Spleen (tissue), 11 donors: ENCODE results near the gene MDFIC2. TPM values are rescaled to one million over a fixed set of nuclear protein-coding genes. Genes with fewer than 3 reads are reported as not detected.

Experiments used
- DNase-seq: peaks from one replicate; pipeline ENCODE4 v3.0.0-alpha.2; 2020
- H3K27ac ChIP-seq, 8 donors: fragments of 200-600 bp; sonication (generic) in 7 of 8; 1 replicate in 4 of 8; 2 replicates in 4 of 8; pipeline versions ENCODE4 v1.5.0 to v1.8.0; 2016 to 2021; ENCODE audit warnings: inconsistent platforms in 4 of 8, mild to moderate bottlenecking in 4 of 8, moderate library complexity in 1 of 8
- H3K27me3 ChIP-seq, 7 donors: fragments of 200-600 bp; sonication (generic) in 6 of 7; replicated peaks in 1 of 7; 1 replicate in 4 of 7; 2 replicates in 3 of 7; pipeline versions ENCODE4 v1.5.0 to v1.8.0; 2016 to 2021; ENCODE audit warnings: inconsistent platforms in 3 of 7, mild to moderate bottlenecking in 1 of 7
- H3K36me3 ChIP-seq, 6 donors: fragments of 200-600 bp; sonication (generic) in 5 of 6; 1 replicate in 4 of 6; 2 replicates in 2 of 6; pipeline versions ENCODE4 v1.5.0 to v1.8.0; 2016 to 2021; ENCODE audit warnings: inconsistent platforms in 2 of 6
- H3K4me1 ChIP-seq, 6 donors: fragments of 200-600 bp; sonication (generic) in 5 of 6; 1 replicate in 3 of 6; 2 replicates in 3 of 6; pipeline versions ENCODE4 v1.5.0 to v1.8.0; 2016 to 2021; ENCODE audit warnings: inconsistent platforms in 3 of 6
- H3K4me3 ChIP-seq, 8 donors: fragments of 200-600 bp; sonication (generic) in 7 of 8; 1 replicate in 4 of 8; 2 replicates in 4 of 8; pipeline versions ENCODE4 v1.5.0 to v1.8.0; 2016 to 2021; ENCODE audit warnings: inconsistent platforms in 4 of 8, mild to moderate bottlenecking in 4 of 8, moderate library complexity in 2 of 8
- H3K9me3 ChIP-seq, 8 donors: fragments of 200-600 bp; sonication (generic) in 7 of 8; 1 replicate in 4 of 8; 2 replicates in 4 of 8; pipeline versions ENCODE4 v1.5.0 to v1.8.0; 2016 to 2021; ENCODE audit warnings: inconsistent platforms in 4 of 8
- POLR2A ChIP-seq, 3 donors: fragments of 450-650 bp; IDR thresholded peaks; one replicate each; pipeline ENCODE4 v1.5.1; 2017; ENCODE audit warnings: antibody characterized with exemption in 3 of 3, mild to moderate bottlenecking in 1 of 3
- POLR2AphosphoS5 ChIP-seq, 3 donors: sonication (generic); formaldehyde crosslinking; IDR thresholded peaks; one replicate each; pipeline ENCODE4 v1.5.1; 2017; ENCODE audit warnings: antibody characterized with exemption in 3 of 3
- WGBS, 5 donors: extraction: QIAGEN DNeasy Blood & Tissue Kit in 3 of 5; methylation state at CpG; one replicate each; pipeline versions ENCODE4 v1.1.5 to v1.1.7; 2013 to 2018; 5-methylcytosine and 5-hydroxymethylcytosine counted together
- intact Hi-C: fragments of 100-400 bp; cut with DNase I; formaldehyde crosslinking; loops from one replicate; pipeline ENCODE4 v1.15.0; 2023; ENCODE audit warnings: low total_unique reads
- polyA plus RNA-seq, 3 donors: library from polyadenylated mRNA; stranded (reverse); fragments of 200-250 nt; gene quantifications; one replicate each; pipeline ENCODE4 v1.2.1, GENCODE V29; 2013
- total RNA-seq, 7 donors: library from RNA; depleted of rRNA in 3 of 7; stranded (reverse); fragments of >200 nt in 3 of 7; fragmentation: NEBNext Ultra II Directional in 4 of 7; extraction: Animal tissue kit (Norgen Biotek cat#: 25700) in 4 of 7; gene quantifications; one replicate each; pipeline versions ENCODE4 v1.1.0 to v1.2.1, GENCODE V29; 2016 to 2021
- TF ChIP-seq, protein P1 (sequence below), 11 experiments: fragments of 200-600 bp in 7 of 11; fragments of 450-650 bp in 4 of 11; sonication (generic) in 4 of 11; IDR thresholded peaks in 8 of 11; conservative IDR thresholded peaks in 3 of 11; 1 replicate in 7 of 11; 2 replicates in 4 of 11; pipeline versions ENCODE4 v1.4.0 to v1.8.0; 2016 to 2021; ENCODE audit warnings: antibody characterized with exemption in 11 of 11, inconsistent platforms in 4 of 11, mild to moderate bottlenecking in 1 of 11
- donor health status: healthy with polysubstance abuse.
- donor health status: DM: no; HTN: no; CAD: no; lungs with moderate emphysema.
- donor health status: DM: no; HTN: no; CAD: no.
- donor health status: Bipolar disorder and iron deficiency.
- donor health status: healthy.
- donor health status: DM: no; HTN: no; CAD: no.
- donor health status: DM: yes; HTN: yes; CAD: no.

Gene MDFIC2
- total and polyA plus RNA-seq, 10 donors, result not detected

DNA sequence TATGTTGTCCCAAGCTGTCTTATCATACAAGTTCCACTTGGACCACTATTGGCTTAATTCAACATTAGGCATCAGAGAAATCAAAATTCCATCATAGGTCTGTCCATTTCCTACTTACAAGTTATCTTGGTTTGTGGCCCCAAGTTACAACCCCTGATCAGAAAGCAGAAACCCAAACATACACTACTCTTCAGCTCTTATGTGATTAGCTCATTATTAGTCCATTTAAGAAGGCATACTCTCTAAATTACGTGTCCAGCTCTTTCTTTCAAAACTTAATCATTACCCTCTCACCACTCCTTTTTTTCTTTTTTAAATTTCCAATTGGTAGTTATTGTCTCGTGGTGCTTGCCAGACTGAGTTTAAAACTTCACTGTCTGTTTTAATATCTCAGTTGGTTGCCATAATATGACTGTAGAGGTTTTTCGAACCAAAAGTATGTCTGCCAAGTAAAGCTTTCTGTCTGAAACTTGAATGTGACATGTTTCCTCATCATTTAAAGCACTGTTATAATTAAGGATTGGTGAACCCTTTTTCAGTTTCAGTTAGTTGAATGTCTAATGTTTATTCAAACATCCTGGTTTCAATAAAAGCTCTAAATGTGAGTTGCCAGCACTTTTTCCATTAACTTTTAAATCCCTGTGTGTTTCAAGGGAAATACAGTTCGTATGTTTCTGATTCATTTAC is 162.6 kb downstream of the MDFIC2 start:
- intact Hi-C loops, result no loop called here
- H3K4me1 ChIP-seq, result no peaks in the 10 kb centered on the region
- 58 to 84% (median 69%) methylated on average over 4 of the region's 4 CpGs for WGBS, 5 donors
- no peak overlapping the region for H3K4me3 ChIP-seq
- no peak overlapping the region for H3K27ac ChIP-seq
- H3K36me3 ChIP-seq, result no peaks in the 10 kb centered on the region
- H3K27me3 ChIP-seq, result no peaks in the 10 kb centered on the region
- no peak for DNase-seq
- H3K9me3 ChIP-seq, result peaks cover 0 to 5% (median 0%) of the 10 kb centered on the region in 8 donors
- TF ChIP-seq, protein P1, sequence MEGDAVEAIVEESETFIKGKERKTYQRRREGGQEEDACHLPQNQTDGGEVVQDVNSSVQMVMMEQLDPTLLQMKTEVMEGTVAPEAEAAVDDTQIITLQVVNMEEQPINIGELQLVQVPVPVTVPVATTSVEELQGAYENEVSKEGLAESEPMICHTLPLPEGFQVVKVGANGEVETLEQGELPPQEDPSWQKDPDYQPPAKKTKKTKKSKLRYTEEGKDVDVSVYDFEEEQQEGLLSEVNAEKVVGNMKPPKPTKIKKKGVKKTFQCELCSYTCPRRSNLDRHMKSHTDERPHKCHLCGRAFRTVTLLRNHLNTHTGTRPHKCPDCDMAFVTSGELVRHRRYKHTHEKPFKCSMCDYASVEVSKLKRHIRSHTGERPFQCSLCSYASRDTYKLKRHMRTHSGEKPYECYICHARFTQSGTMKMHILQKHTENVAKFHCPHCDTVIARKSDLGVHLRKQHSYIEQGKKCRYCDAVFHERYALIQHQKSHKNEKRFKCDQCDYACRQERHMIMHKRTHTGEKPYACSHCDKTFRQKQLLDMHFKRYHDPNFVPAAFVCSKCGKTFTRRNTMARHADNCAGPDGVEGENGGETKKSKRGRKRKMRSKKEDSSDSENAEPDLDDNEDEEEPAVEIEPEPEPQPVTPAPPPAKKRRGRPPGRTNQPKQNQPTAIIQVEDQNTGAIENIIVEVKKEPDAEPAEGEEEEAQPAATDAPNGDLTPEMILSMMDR (IDR thresholded peaks at IDR 0.05 in 8 of 11, conservative IDR thresholded peaks at IDR 0.05 in 3 of 11), result no peak
- no peak for TF ChIP-seq POLR2AphosphoS5 (IDR thresholded peaks at IDR 0.05)
- TF ChIP-seq POLR2A (IDR thresholded peaks at IDR 0.05), result no peak
